Measurements from ENCODE around the gene GRM7.

The GRM7 gene

GRCh38 chr3:7309641-7310102 is 448.8 kb downstream of the GRM7 start:
- TF ChIP-seq CTCF (IDR thresholded peaks at IDR 0.05; ENCODE audit: low read length) (no peak), EZH2phosphoT487 (IDR thresholded peaks at IDR 0.05; ENCODE audit: low read length) (no peak), EZH2 (optimal IDR thresholded peaks at IDR 0.05; ENCODE audit: low read depth, low read length) (no peak)
- Histone ChIP-seq H3K4me1 (ENCODE audit: low read length) (no peaks in the 10 kb centered on the region), H3K36me3 (replicated peaks; ENCODE audit: insufficient read depth, low read length) (no peaks in the 10 kb centered on the region), H3K79me2 (ENCODE audit: low read length) (no peaks in the 10 kb centered on the region), H3K9me3 (replicated peaks; ENCODE audit: insufficient read depth, low read length) (no peaks in the 10 kb centered on the region), H3K4me3 (ENCODE audit: low read length) (no peak overlapping the region), H3F3A (ENCODE audit: insufficient read depth, low read length) (no peaks in the 10 kb centered on the region), H3K27me3 (replicated peaks; ENCODE audit: insufficient read depth, low read length) (no peaks in the 10 kb centered on the region), H3K9me2 (replicated peaks; ENCODE audit: insufficient read depth, low read length) (no peaks in the 10 kb centered on the region), H2AFZ (ENCODE audit: low read length) (no peak overlapping the region), H4K20me1 (ENCODE audit: insufficient read depth, low read length) (no peaks in the 10 kb centered on the region), H3K9ac (ENCODE audit: low read length) (no peak overlapping the region), H3K27ac (ENCODE audit: low read length) (no peak overlapping the region), H3K4me2 (ENCODE audit: low read depth, low read length) (no peak overlapping the region)
- no peak for DNase-seq

DNA sequence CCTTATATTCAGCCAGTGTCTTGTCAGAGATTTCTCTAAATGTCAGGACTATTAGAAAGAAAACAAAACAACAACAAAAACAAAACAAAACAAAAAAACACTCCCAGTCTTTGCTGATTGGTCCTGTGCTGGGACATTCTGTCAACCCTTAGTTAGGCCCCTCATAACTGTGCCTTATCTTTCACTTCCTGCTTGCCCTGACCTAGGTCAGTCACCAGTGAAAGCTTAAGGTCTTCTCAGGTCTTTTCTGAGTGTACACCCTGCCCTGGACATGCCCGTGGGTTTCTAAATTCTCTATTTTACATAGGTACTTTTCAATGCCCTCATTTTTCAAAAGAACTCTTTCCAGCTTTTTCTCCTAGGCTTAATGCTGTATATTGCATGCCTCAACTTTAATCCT is 454.1 kb downstream of the GRM7 start:
- H3K4me2 ChIP-seq (ENCODE audit: low read depth, low read length), result no peak overlapping the region
- no peak overlapping the region for H3K9ac ChIP-seq (ENCODE audit: low read length)
- no peaks in the 10 kb centered on the region for H3K36me3 ChIP-seq (replicated peaks; ENCODE audit: insufficient read depth, low read length)
- H3K4me1 ChIP-seq (ENCODE audit: low read length), result no peaks in the 10 kb centered on the region
- H2AFZ ChIP-seq (ENCODE audit: low read length), result no peak overlapping the region
- no peaks in the 10 kb centered on the region for H3F3A ChIP-seq (ENCODE audit: insufficient read depth, low read length)
- H3K9me2 ChIP-seq (replicated peaks; ENCODE audit: insufficient read depth, low read length), result no peaks in the 10 kb centered on the region
- no peaks in the 10 kb centered on the region for H3K79me2 ChIP-seq (ENCODE audit: low read length)
- no peak for DNase-seq
- no peak overlapping the region for H3K27ac ChIP-seq (ENCODE audit: low read length)
- H4K20me1 ChIP-seq (ENCODE audit: insufficient read depth, low read length), result no peaks in the 10 kb centered on the region
- H3K4me3 ChIP-seq (ENCODE audit: low read length), result no peak overlapping the region
- H3K27me3 ChIP-seq (replicated peaks; ENCODE audit: insufficient read depth, low read length), result no peaks in the 10 kb centered on the region
- no peaks in the 10 kb centered on the region for H3K9me3 ChIP-seq (replicated peaks; ENCODE audit: insufficient read depth, low read length)
- TF ChIP-seq EZH2 (optimal IDR thresholded peaks at IDR 0.05; ENCODE audit: low read depth, low read length), result no peak
- no peak for TF ChIP-seq EZH2phosphoT487 (IDR thresholded peaks at IDR 0.05; ENCODE audit: low read length)
- TF ChIP-seq CTCF (IDR thresholded peaks at IDR 0.05; ENCODE audit: low read length), result no peak

DNA sequence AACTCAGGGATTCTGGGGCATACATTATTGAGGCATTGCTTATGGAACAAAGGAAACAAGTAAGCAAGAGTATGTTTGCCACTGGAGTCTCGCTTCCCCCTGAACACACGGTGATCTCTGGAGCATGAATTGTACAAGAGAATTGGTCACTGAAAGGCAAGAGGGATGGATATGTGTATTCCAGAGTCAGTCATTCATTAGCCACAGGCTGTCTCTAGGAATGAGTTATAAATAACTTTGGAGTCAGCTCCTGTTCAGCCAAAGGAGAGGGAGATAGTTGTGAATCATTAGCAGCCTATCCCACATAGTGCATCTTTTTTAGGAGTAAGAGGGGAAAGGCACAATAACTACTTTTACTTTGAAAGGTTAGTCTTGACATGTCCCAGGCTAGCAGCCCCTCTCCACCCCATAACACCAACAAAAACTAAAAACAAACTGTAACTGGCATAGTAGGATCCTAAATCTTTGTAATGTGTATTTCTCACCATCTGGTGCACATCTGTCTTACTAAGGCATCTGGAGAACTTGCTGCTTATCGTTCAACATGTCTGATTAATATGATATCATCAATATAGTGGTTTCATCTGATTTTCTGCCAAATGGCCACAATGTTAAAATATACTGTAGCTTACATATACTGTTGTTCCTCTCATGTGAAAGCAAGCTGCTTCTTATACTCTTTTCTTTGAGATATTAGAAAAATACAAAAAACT is 462.2 kb downstream of the GRM7 start:
- Histone ChIP-seq H3K79me2 (ENCODE audit: low read length) (no peaks in the 10 kb centered on the region), H3F3A (ENCODE audit: insufficient read depth, low read length) (no peaks in the 10 kb centered on the region), H3K36me3 (replicated peaks; ENCODE audit: insufficient read depth, low read length) (no peaks in the 10 kb centered on the region), H3K9ac (ENCODE audit: low read length) (no peak overlapping the region), H3K4me2 (ENCODE audit: low read depth, low read length) (no peak overlapping the region), H3K9me3 (replicated peaks; ENCODE audit: insufficient read depth, low read length) (no peaks in the 10 kb centered on the region), H3K9me2 (replicated peaks; ENCODE audit: insufficient read depth, low read length) (no peaks in the 10 kb centered on the region), H3K4me3 (ENCODE audit: low read length) (no peak overlapping the region), H3K27me3 (replicated peaks; ENCODE audit: insufficient read depth, low read length) (no peaks in the 10 kb centered on the region), H3K27ac (ENCODE audit: low read length) (no peak overlapping the region), H4K20me1 (ENCODE audit: insufficient read depth, low read length) (no peaks in the 10 kb centered on the region), H2AFZ (ENCODE audit: low read length) (no peak overlapping the region), H3K4me1 (ENCODE audit: low read length) (no peaks in the 10 kb centered on the region)
- no peak for DNase-seq
- TF ChIP-seq EZH2 (optimal IDR thresholded peaks at IDR 0.05; ENCODE audit: low read depth, low read length) (no peak), EZH2phosphoT487 (IDR thresholded peaks at IDR 0.05; ENCODE audit: low read length) (no peak), CTCF (IDR thresholded peaks at IDR 0.05; ENCODE audit: low read length) (no peak)
